ENCODE results near the gene CNTFR. TPM values are rescaled to one million over a fixed set of nuclear protein-coding genes. Genes with fewer than 3 reads are reported as not detected.
A peak's percentile ranks its signal among the peaks of the same experiment; 100 is the strongest.
"Not testable (repeated sequence)": the region's sequence is repeated elsewhere in the genome, so short reads cannot be mapped to it uniquely, and the experiment has no call there.

CNTFR gene
- total RNA-seq (not detected), polyA plus RNA-seq (not detected), total RNA-seq (0 reads per million in 6 experiments)

GRCh38 chr9:34589636-34590380 is at the start of gene CNTFR:
Gene CNTFR (minus strand): TSS chr9:34589724. CDS start chr9:34568981, 20,743 bp downstream.
- Mint-ChIP-seq H3K9me3 (no peaks in the 10 kb centered on the region), H3K36me3 (peaks cover 0 to 5% (median 2%) of the 10 kb centered on the region in 3 donors), H3K27me3 (peaks cover 46 to 84% (median 68%) of the 10 kb centered on the region in 5 donors), H3K4me1 (peaks cover 25 to 44% (median 31%) of the 10 kb centered on the region in 4 donors), H3K4me3 (peak within 1 kb of the TSS; percentile 73 to 89 (median 82)), H3K27ac (peak within 1 kb of the TSS in 2 of 10 donors; percentile 21 to 30)
- POLR2A ChIA-PET: no interaction called here
- no peak for DNase-seq
- ATAC-seq: peak; percentile 19 to 24

GRCh38 chr9:34639322-34639721 is 49.8 kb upstream of the CNTFR start:
- not testable (repeated sequence) for ATAC-seq, H3K9me3 Mint-ChIP-seq, H3K36me3 Mint-ChIP-seq, H3K27me3 Mint-ChIP-seq, H3K4me3 Mint-ChIP-seq, DNase-seq
- peaks cover 12 to 34% (median 30%) of the 10 kb centered on the region in 4 donors for H3K4me1 Mint-ChIP-seq
- POLR2A ChIA-PET: interaction anchor here (0.7 to 3.3 kb wide), 4 partner anchors 15 to 363 kb away, joined by 4 to 32 read pairs (median 4); no protein-coding TSS in a partner anchor
- H3K27ac Mint-ChIP-seq: peak overlapping the region in 2 of 10 donors; percentile 93

GRCh38 chr9:34638138-34638445 is 48.6 kb upstream of the CNTFR start:
- ATAC-seq (no peak), DNase-seq (no peak)
- Mint-ChIP-seq H3K27me3 (no peaks in the 10 kb centered on the region), H3K36me3 (peaks cover 0 to 4% (median 0%) of the 10 kb centered on the region in 3 donors), H3K4me1 (peaks cover 16 to 42% (median 34%) of the 10 kb centered on the region in 4 donors), H3K27ac (peak overlapping the region; percentile 91 to 96 (median 94)), H3K9me3 (no peaks in the 10 kb centered on the region), H3K4me3 (peak overlapping the region; percentile 82 to 93 (median 90))
- POLR2A ChIA-PET: interaction anchor here (0.5 to 5.5 kb wide), 19 partner anchors 9 to 1348 kb away, joined by 3 to 55 read pairs (median 6); partner anchors contain the start of genes ARID3C, CCL27, DCTN3 and ENHO

- POLR2A ChIA-PET: interaction anchor here (0.6 to 5.5 kb wide), 20 partner anchors 8 to 1348 kb away, joined by 3 to 55 read pairs (median 6); partner anchors contain the start of genes ARID3C, CCL27, DCTN3 and ENHO
- peak; percentile 85 to 97 (median 93) for DNase-seq
- Mint-ChIP-seq H3K36me3 (peaks cover 0 to 4% (median 0%) of the 10 kb centered on the region in 3 donors), H3K4me1 (peaks cover 18 to 42% (median 34%) of the 10 kb centered on the region in 4 donors), H3K9me3 (no peaks in the 10 kb centered on the region), H3K27ac (peak within 1 kb of the TSS; percentile 91 to 96 (median 94)), H3K27me3 (no peaks in the 10 kb centered on the region), H3K4me3 (peak within 1 kb of the TSS; percentile 82 to 93 (median 90))
- peak; percentile 89 to 92 for ATAC-seq
Measured at GRCh38 chr9:34637356-34638137, 48.0 kb upstream of the CNTFR start, which contains the start of gene SIGMAR1. Gene SIGMAR1 (minus strand): TSS chr9:34637787. CDS start chr9:34637697, 90 bp downstream.

- peak overlapping the region; percentile 63 to 95 (median 89) for H3K27ac Mint-ChIP-seq
- no peaks in the 10 kb centered on the region for H3K9me3 Mint-ChIP-seq
- H3K4me1 Mint-ChIP-seq: peaks cover 20 to 42% (median 34%) of the 10 kb centered on the region in 4 donors
- ATAC-seq (no peak), DNase-seq (no peak)
- peaks cover 0 to 4% (median 0%) of the 10 kb centered on the region in 3 donors for H3K36me3 Mint-ChIP-seq
- POLR2A ChIA-PET: interaction anchor here (0.6 to 5.5 kb wide), 14 partner anchors 9 to 1020 kb away, joined by 3 to 55 read pairs (median 8); partner anchors contain the start of genes CCL27, DCTN3, GALT and IL11RA
- H3K27me3 Mint-ChIP-seq: no peaks in the 10 kb centered on the region
- peak overlapping the region; percentile 82 to 93 (median 90) for H3K4me3 Mint-ChIP-seq
Measured at GRCh38 chr9:34636791-34637355, 47.3 kb upstream of the CNTFR start.

GRCh38 chr9:34635556-34635955 is 46.0 kb upstream of the CNTFR start:
- H3K9me3 Mint-ChIP-seq: no peaks in the 10 kb centered on the region
- peaks cover 0 to 4% (median 0%) of the 10 kb centered on the region in 3 donors for H3K36me3 Mint-ChIP-seq
- POLR2A ChIA-PET: interaction anchor here (0.6 to 5.5 kb wide), 6 partner anchors 11 to 603 kb away, joined by 3 to 51 read pairs (median 14); partner anchors contain the start of genes CCL27, DCTN3, GALT and RPP25L
- ATAC-seq (no peak), DNase-seq (no peak)
- peaks cover 0 to 4% (median 0%) of the 10 kb centered on the region in 5 donors for H3K27me3 Mint-ChIP-seq
- H3K4me1 Mint-ChIP-seq: peaks cover 20 to 42% (median 34%) of the 10 kb centered on the region in 4 donors
- H3K27ac Mint-ChIP-seq: peak overlapping the region in 2 of 10 donors; percentile 4 to 73
- H3K4me3 Mint-ChIP-seq: peak overlapping the region in 9 of 10 donors; percentile 14 to 86 (median 49)

GRCh38 chr9:34634551-34635248 is 45.2 kb upstream of the CNTFR start:
- DNase-seq: no peak
- Mint-ChIP-seq H3K27ac (peak overlapping the region in 2 of 10 donors; percentile 20 to 25), H3K4me3 (peak overlapping the region in 3 of 10 donors; percentile 18 to 67 (median 49)), H3K27me3 (peaks cover 0 to 12% (median 3%) of the 10 kb centered on the region in 5 donors), H3K4me1 (peaks cover 23 to 42% (median 36%) of the 10 kb centered on the region in 4 donors), H3K9me3 (no peaks in the 10 kb centered on the region), H3K36me3 (peaks cover 0 to 4% (median 0%) of the 10 kb centered on the region in 3 donors)
- ATAC-seq: no peak
- POLR2A ChIA-PET: interaction anchor here (0.6 to 5.5 kb wide), 7 partner anchors 12 to 602 kb away, joined by 3 to 51 read pairs (median 6); partner anchors contain the start of genes DCTN3, GALT and RPP25L

- peak overlapping the region in 3 of 10 donors; percentile 8 to 55 (median 24) for H3K4me3 Mint-ChIP-seq
Measured at GRCh38 chr9:34633851-34634550, 44.5 kb upstream of the CNTFR start.

GRCh38 chr9:34633166-34633565 is 43.6 kb upstream of the CNTFR start:
- peak overlapping the region in 1 of 10 donors; percentile 38 for H3K27ac Mint-ChIP-seq
- no peak overlapping the region for H3K4me3 Mint-ChIP-seq

More at GRCh38 chr9:34633851-34634550, 44.5 kb upstream of the CNTFR start:
- ATAC-seq (peak; percentile 17 to 26), DNase-seq (peak; percentile 61 to 86 (median 74))
- Mint-ChIP-seq H3K9me3 (no peaks in the 10 kb centered on the region), H3K27ac (peak overlapping the region in 3 of 10 donors; percentile 1 to 8 (median 2)), H3K4me1 (peaks cover 26 to 49% (median 40%) of the 10 kb centered on the region in 4 donors), H3K27me3 (peaks cover 2 to 19% (median 10%) of the 10 kb centered on the region in 5 donors), H3K36me3 (peaks cover 0 to 4% (median 0%) of the 10 kb centered on the region in 3 donors)
- POLR2A ChIA-PET: interaction anchor here (1.5 to 5.5 kb wide), 4 partner anchors 11 to 22 kb away, joined by 3 to 51 read pairs (median 12); partner anchors contain the start of genes DCTN3, GALT and RPP25L

GRCh38 chr9:34630402-34631154 is 41.1 kb upstream of the CNTFR start:
- no peak for DNase-seq
- Mint-ChIP-seq H3K36me3 (peaks cover 0 to 7% (median 0%) of the 10 kb centered on the region in 3 donors), H3K4me1 (peaks cover 18 to 38% (median 25%) of the 10 kb centered on the region in 4 donors), H3K4me3 (peak overlapping the region in 6 of 10 donors; percentile 24 to 89 (median 69)), H3K27ac (peak overlapping the region in 3 of 10 donors; percentile 13 to 80 (median 33)), H3K27me3 (peaks cover 18 to 54% (median 39%) of the 10 kb centered on the region in 5 donors), H3K9me3 (no peaks in the 10 kb centered on the region)
- POLR2A ChIA-PET: interaction anchor here (1.9 kb wide), 1 partner anchor 18 kb away, joined by 7 read pairs; the partner anchor contains the start of gene RPP25L
- ATAC-seq: no peak

More at GRCh38 chr9:34633166-34633565, 43.6 kb upstream of the CNTFR start:
- no peak for DNase-seq
- POLR2A ChIA-PET: interaction anchor here (0.7 to 5.5 kb wide), 5 partner anchors 11 to 60 kb away, joined by 3 to 51 read pairs (median 6); partner anchors contain the start of genes DCTN3, GALT and RPP25L
- ATAC-seq: no peak
- Mint-ChIP-seq H3K36me3 (peaks cover 0 to 7% (median 0%) of the 10 kb centered on the region in 3 donors), H3K9me3 (no peaks in the 10 kb centered on the region), H3K27me3 (peaks cover 6 to 28% (median 16%) of the 10 kb centered on the region in 5 donors), H3K4me1 (peaks cover 27 to 48% (median 38%) of the 10 kb centered on the region in 4 donors)

Data from naive thymus-derived CD8-positive, alpha-beta T cell (primary cell).